NK-92 (cell line): ENCODE measurements around the gene RBMS3.

Source experiments
- DNase-seq: peaks from one replicate; lab custom pipeline; 2025; ENCODE audit not compliant: unreplicated experiment; lab: John Stamatoyannopoulos, UW

RBMS3 gene

DNA sequence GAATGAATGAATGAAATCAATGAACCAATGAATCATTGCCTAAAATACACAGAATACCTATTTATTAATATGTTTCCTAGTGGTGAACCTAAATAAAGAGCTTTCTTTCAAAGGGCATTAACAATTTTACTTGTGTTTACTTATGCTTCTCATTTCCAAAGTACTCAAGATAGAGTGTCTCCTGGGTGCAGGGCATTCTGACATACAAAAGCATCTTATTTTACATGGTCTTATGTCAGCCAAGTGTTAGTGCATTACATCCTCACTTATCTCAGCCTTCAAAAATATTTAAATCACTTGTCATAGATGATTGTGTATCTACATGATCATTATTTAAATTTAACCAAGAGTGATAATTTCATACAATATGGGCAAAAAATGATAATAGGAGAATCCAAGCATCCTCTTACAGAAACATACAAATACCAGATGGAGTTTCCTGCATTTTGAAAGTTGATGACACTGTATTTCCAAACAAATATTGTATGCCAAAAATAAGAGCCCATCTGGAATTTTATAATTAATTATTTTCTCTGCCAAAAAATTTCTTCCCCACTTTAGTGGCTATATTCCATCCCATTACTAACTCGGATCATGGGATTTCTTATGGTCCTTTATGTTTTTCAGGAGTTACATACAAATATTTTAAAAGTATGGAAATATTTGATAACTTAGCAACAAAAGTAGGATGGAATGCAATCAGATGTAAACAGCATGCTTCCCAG is 279.0 kb downstream of the RBMS3 start:
- no peak for DNase-seq

DNA sequence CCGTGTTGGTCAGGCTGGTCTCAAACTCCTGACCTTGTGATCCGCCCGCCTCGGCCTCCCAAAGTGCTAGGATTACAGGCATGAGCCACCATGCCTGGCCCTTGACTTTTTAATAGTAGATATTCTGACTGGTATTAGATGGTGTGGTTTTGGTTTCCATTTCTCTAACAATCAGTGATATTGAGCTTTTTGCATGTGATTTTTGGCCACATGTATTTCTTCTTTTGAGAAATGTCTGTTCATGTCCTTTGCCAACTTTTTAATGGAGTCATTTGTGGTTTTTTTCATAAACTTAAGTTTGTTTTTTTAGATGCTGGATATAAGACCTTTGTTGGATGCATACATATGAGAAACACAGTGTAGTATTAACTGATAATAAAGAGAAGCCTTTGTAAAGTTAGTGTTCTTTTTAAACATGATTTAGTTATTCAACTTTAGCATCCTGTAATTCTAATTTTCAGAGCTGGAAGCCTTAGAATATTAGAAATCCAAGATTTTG is 280.8 kb downstream of the RBMS3 start:
- DNase-seq, result no peak

DNA sequence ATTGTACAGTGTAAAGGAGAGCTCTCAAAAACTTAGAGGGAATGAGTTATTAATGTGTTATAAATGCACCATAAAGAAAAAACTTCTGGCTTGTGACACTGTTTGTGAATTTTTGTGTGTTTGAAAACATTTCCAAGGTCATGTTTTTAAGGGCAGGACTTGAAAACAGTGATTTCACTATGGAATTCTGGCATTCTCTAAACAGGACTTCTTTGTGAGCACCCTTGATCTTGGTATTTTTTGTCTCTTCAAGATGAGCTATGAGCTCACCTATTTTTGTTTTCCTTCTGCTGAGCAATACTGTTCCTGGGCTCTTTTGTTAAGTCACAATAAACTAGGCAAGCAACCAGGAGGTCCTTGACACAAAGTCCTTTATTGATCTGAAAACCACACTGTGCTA is 284.4 kb downstream of the RBMS3 start:
- DNase-seq, result no peak

DNA sequence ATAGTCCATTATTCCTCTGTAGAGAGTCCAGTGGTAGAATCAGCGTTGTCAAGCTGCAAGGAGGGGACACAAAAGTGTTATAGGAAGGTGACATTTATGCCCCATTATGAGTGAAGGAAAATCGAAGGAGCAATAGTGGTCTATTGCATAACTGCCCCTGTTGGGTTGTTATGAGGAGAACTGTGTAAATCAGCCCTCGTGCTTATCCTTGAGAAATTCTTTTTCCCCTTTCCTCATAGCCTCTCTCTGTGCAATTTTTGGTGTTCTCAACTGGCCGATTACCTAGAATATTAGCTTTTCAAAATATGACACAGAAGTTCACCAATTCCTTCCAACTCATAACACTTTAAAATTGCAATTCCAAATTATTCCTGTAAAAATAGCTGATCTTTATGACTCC is 286.6 kb downstream of the RBMS3 start:
- DNase-seq, result no peak

DNA sequence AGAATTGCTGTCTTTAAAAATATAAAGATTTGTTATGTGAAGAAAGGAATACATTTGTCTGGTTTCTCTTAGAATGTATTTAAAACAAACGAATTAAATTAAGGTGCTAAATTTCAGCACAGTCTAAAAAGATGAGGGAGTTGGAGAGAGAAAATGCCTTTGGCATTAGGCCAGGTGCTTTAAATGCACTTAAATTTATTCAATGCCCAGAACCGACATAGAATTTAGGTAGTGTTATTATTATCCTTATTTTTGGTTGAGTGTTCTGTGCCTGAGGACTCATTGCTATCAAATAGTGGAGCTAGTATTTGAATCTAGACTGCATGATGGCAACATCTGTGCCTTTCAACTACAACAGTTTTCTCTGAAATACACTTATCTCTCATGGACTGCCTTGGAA is 287.5 kb downstream of the RBMS3 start:
- no peak for DNase-seq

DNA sequence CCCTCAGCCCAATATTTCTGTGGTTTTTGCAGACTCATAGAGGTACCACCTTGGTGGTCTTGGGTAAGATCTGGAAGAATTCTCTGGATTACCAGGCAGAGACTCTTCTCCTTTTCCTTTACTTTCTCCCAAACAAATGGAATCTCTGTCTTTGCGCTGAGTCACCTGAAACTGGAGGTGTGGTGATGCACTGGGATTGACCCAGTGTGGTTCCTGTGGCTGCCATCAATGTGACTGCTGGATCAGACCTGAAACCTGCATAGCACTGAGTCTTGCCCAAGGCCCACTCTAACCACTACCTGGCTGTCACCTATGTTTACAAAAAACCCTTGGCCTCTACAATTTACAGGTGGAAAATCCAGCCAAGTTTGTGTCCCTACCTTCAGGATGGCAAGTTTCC is 295.3 kb downstream of the RBMS3 start:
- DNase-seq, result no peak

DNA sequence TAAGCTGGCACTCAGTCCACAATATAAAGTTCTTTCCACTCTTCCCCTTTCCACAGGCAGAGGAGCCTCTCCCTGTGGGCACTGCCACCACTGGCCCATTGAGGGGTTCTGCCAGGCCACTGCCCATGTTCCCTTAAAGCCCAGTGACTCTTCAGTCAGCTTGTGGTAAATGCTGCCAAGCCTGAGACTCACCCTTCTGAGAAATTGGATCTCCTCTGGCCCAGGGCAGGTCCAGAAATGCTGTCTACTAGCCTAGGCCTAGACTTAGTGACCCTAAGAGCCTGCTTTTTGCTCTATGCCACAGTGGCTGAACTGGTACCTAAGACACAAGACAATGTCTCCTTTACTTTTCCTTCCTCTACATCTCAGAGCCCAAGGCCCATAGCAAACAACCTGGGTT is 295.8 kb downstream of the RBMS3 start:
- DNase-seq, result no peak

DNA sequence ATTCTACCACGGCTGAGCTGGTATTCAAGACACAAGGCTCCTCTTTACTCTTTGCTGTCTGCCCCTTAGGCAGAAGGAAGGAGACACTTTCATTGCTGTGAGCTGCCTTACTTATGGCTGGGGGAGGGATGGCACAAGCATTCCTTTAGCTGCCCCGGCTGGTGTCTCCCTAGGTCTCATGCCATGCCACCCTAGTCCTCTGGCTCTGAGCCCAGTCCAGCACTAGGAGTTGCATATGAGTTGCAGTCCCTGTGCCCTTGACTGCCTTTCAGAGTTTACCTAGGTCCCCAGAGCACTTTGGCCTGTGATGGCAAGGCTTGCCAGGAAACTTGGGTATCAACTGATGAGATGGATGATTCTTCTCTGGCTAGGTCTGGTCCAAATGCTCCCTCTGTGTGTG is 296.4 kb downstream of the RBMS3 start:
- no peak for DNase-seq

DNA sequence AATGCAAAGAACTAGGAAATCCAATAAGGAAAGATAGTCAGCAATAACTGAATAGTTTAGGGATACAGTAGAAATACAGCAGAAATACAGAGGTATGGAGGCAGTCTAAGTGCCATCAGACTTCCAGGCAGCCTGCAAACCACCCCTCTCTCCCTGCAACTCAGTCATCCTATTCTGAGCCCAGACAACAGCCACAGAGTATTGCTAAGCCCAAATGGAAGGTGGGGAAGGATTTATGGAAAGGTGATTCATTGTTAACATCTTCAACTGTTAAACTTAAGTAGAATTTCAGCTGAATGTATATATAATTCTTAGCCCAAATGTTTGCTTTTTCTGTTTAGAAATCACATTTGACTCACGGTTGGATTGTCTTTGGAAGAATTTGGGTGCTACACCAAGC is 300.4 kb downstream of the RBMS3 start:
- no peak for DNase-seq

DNA sequence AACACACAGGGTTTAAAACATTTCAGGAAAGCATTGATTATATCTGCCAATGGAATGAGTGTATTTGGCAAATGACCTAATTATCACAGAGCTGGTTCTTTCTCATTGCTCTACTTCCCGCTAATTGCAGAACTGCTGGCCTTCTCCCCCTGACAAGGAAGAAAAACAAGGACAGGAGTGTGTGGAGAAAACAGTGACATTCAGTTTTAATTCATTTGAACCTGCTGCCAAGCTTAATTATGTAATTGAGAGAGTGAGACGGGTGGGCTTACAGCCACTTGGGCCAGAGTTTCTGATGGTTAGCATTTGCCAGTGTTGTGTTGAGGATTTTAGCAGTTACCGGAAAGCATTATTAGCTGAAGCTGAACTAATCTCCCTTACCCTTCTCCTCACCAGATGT is 301.4 kb downstream of the RBMS3 start:
- no peak for DNase-seq

DNA sequence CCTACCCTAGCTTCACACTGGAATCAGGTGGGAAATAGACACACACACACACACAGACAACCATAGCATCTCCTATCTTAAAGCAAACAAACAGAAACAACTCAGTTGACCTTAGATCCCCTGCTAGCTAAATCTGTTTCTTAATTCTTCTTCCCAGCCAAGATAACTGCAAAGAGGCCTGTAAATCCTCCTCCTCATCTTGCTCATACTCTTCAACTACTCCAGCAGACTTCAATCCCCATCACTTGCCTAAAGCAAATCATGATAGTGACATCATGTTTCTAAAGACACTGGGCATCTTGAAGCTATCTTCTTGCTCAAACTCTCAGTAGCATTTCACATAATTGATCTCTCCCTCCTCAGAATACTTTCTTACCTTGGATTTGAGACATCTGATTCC is 303.0 kb downstream of the RBMS3 start:
- no peak for DNase-seq

DNA sequence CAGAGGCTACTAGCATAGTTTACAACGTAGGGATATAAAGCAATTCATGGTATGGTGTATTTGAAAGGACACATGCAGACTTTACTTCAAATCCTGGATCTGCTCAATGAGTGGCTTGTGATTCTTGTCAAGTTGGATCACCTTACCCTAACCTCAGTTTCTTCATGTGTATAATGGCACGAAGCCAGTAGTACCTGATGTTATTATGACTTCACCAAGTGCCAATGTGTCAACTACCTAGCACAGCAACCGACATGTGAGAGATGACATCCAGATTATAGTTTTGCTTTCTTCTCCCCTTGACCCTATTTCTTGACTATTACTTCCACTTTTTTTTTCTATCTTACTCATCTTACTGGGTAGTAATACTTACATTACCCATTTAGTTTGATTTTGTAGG is 304.5 kb downstream of the RBMS3 start:
- no peak for DNase-seq

DNA sequence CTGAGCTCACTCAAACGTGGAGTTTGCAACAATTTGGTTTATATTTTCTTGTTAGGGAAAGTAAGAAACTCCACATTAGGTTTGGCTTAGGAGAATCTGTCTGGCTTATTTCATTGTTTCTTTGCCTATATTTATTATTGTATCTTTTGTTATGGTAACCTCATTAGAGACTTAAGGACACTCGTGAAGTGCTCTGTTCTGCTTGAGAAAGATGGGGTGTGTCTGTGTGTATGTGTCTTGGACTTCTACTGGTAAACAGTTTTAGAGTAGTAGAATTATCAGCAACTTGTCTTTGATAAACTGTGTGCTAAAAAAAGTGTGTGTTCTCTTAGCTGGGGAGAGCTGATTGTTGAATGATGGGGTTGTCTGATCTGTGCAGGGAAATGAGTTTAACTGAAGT is 306.5 kb downstream of the RBMS3 start:
- no peak for DNase-seq

DNA sequence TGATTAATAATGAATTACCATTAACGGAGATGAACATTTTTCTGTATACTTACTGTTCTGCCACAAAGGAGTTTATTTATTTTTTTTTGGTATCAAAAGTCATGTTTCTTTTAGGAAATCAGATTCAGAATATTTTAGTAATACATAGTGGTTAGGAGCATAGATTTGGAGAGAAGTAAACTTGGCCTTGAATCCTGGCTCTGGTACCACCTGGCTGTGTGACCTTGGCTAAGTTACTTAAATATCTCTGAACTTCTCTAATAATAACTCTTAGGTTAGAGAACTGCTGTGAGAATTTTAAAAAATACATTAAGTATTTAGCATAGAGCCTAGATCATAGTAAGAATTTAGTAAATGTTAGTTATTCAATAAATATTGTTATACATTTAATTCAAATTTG is 309.1 kb downstream of the RBMS3 start:
- no peak for DNase-seq

DNA sequence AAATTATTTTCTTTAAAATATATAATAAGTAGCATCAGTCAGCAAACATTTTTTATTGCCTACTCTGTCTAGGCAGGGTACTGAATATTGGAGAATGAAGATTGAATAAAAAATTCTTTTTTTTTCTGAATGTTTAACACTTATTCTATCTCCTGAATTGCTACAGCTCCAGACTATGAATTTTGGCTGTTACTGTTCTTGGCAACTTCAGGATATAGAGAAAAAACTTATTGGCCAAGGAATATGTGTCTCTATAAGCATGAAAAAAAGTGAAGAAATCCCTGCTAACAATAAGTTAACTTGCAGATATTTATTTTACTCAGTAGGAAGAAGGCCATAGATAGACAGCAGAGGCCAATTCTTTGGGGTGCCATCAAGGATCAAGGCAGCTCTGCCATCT is 309.6 kb downstream of the RBMS3 start:
- no peak for DNase-seq

DNA sequence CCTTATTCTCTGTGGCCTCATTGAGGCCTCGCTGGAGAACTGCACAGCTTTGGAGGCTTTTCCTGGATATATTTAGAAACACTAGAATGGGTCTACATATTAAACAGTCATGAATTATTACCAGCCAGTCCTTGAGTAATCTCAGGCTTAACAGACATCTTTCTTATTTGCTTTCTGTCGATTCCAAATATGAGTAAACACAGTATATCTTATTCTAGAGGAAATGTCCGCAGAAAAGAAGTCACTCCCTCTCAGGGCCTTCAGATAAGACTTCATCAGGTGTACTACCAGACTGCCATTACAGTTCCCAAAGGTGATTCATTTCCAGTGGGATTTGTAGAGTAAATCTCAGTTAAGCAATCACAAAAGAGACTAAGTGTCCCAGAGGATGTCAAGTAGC is 310.7 kb downstream of the RBMS3 start:
- DNase-seq, result no peak

DNA sequence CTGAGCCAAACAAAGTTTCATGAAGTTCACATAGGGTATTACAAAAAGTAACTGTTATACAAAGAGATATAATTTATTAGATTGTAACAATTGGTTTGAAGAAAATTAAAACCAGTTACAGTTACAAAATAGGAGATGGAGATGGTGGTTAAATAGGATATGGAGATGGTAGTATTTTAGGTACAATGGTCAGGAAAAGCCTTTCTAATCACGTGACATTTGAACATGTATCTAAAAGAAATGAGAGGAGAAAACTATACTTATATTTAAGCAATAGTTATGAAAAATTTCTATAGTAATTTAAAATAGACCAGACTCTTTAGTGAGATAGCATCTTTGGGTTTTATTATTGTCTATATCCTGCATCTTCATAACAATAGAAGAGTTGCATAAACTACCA is 312.9 kb downstream of the RBMS3 start:
- no peak for DNase-seq

DNA sequence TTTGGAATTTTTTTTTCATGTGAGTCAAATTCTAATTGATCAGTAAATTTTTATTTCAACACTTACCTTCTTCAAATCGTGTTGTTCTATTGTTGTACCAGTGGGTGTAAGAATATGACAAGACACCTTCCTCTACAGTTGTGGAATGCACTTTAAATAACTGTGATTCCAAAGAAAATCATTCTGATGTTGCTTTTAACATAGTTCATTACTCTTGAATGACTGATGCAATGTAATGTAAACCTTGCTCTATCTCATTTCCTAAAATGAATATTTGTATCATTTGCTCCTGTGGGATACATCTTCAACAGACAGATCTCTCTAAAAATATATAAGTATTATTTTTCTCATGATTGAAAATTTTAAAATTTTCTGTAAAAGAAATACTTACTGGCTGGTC is 313.4 kb downstream of the RBMS3 start:
- no peak for DNase-seq

DNA sequence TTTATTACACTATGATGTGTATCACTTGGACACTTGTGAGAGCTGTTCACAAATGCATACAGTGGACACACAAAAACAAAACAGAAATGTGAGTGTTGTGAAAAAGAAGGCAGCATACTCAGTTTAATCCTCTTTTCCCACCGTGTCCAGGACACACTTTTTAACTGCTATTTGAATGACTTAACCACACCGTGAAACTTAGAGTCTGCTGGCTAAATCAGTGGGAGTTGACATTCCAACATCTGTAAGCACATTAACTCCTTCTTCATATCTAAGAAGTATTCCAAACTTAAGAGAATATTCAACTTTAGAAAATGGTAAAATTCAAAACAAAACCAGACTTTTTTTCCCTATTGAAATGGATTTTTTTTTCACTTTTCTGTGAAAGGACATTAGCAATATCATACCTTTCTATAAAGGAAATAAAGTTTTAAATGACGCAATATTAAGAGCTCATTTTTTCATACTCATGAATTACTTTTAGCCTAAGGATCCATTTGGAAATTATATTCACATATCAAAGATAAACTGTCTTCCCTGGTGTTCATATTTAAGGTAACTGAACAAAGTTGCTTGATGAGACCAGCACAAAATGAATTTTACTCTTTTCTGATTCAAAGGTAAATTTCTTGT is 316.6 kb downstream of the RBMS3 start:
- no peak for DNase-seq

DNA sequence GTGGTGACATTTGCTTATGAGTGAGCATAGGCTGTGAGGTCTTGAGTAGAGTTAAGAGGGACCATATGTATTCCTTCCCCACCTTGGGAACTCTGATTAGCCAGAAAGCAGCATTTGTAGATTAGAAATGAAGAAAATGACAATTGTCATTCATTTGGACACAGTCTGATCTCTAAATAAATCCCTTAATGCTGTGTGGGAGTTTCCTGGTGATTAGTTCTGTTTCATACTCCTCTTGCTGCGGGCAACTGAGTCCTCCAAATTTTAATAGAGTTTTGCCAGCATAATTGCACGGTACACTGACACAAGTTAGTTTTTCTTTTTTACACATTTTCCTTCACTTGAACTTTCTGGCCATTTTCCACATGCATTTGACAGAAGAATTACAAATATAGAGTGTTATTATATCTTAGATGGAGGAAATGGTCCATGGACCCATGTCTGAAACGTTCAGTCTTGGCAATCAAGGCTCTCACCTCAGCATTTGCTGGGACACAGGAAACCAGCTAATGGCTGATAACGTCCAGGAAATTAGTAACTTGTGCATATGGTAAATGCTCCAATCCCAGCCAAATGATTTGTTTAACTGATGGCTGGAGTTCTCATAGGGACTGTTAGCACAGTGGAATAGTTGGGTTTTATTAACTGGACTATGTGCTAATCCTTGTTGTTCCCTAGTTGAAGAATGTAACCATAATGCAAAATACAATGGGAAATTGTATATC is 321.2 kb downstream of the RBMS3 start:
- DNase-seq, result no peak

DNA sequence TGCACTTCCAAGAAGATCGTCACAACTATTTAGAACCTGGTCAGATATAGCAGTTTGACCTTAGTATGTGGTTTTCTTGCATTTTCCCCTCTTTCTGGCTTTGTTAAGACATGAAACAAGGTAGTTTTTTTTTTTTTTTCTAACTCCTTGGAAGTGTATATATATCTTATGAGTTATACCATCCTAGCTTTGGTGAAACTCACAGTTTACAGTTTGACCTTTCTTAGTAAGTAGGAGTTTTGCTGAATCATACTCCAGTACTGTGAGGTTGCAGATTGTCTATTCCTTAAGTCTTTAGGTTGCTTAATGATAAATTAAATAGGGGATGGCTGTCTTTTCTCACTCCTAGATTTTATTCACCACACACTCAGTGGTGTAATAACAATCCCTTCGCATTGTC is 325.0 kb downstream of the RBMS3 start:
- DNase-seq, result no peak

DNA sequence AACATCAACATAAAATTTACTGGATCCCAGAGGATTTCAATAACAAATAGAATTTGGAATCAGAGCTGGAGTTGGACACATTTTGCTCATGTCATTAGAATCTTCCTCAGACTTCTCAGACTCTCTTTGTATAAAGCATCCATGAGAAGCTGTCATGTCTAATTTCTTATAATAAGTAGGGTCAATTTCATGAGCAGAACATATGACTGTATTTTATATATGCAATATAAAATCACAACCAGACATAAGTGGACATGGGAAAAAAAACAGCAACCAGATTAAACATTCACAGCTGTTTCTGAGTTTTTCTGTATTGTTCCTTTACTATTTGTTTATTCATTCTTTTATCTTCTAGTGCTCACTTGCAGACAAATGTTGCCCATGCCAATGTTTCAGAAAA is 325.5 kb downstream of the RBMS3 start:
- DNase-seq, result no peak
